Measurements from ENCODE around the gene MICOS13.
A peak's percentile ranks its signal among the peaks of the same experiment; 100 is the strongest.

Gene MICOS13

GRCh38 chr19:5718579-5719273 is 38.4 kb upstream of the MICOS13 start:
- Histone ChIP-seq H3K79me1 (ENCODE audit: low read length) (peaks cover 16% of the 10 kb centered on the region), H3K4me3 (ENCODE audit: low read length) (peak overlapping the region; percentile 98), H3K4me1 (ENCODE audit: control insufficient read depth, low read depth, low read length) (no peaks in the 10 kb centered on the region), H4K8ac (ENCODE audit: low read depth, low read length) (no peak overlapping the region), H3K23ac (ENCODE audit: low read length) (peak overlapping the region; percentile 6), H3K27me3 (ENCODE audit: insufficient read depth, low read length, poor library complexity) (no peaks in the 10 kb centered on the region), H2BK15ac (replicated peaks; ENCODE audit: low read depth) (no peak overlapping the region), H3K4me2 (ENCODE audit: low read length) (peak overlapping the region; percentile 85), H4K5ac (ENCODE audit: low read length) (no peak overlapping the region), H3K56ac (ENCODE audit: low read length) (peak overlapping the region; percentile 93), H3K18ac (ENCODE audit: low read length) (no peak overlapping the region), H2AK5ac (ENCODE audit: low read length) (no peak overlapping the region), H3K9ac (ENCODE audit: low read length) (peak overlapping the region; percentile 91), H3K27ac (ENCODE audit: low read depth, low read length) (peak overlapping the region; percentile 7), H3K79me2 (ENCODE audit: control insufficient read depth, insufficient read depth, low read length) (peaks cover 44% of the 10 kb centered on the region), H3K36me3 (ENCODE audit: control insufficient read depth, insufficient read depth, low read length) (no peaks in the 10 kb centered on the region), H2BK5ac (ENCODE audit: low read length) (no peak overlapping the region), H2BK120ac (ENCODE audit: low read depth, low read length) (no peak overlapping the region), H3K4ac (ENCODE audit: low read depth, low read length) (no peak overlapping the region)
- WGBS (ENCODE audit: extremely low coverage, insufficient coverage, low lambda C conversion rate), result no CpG with 5 or more reads among the region's 11 CpGs
- peak; percentile 84 for DNase-seq

GRCh38 chr19:5718037-5718578 is 37.8 kb upstream of the MICOS13 start:
- Histone ChIP-seq H3K4me1 (ENCODE audit: control insufficient read depth, low read depth, low read length) (no peaks in the 10 kb centered on the region), H2BK5ac (ENCODE audit: low read length) (no peak overlapping the region), H3K9ac (ENCODE audit: low read length) (peak overlapping the region; percentile 91), H3K36me3 (ENCODE audit: control insufficient read depth, insufficient read depth, low read length) (peaks cover under 1% of the 10 kb centered on the region), H3K18ac (ENCODE audit: low read length) (no peak overlapping the region), H3K79me2 (ENCODE audit: control insufficient read depth, insufficient read depth, low read length) (peaks cover 44% of the 10 kb centered on the region), H3K79me1 (ENCODE audit: low read length) (peaks cover 16% of the 10 kb centered on the region), H3K4me3 (ENCODE audit: low read length) (peak overlapping the region; percentile 98), H2BK120ac (ENCODE audit: low read depth, low read length) (no peak overlapping the region), H3K4me2 (ENCODE audit: low read length) (peak overlapping the region; percentile 85), H3K27me3 (ENCODE audit: insufficient read depth, low read length, poor library complexity) (no peaks in the 10 kb centered on the region), H3K4ac (ENCODE audit: low read depth, low read length) (no peak overlapping the region), H4K8ac (ENCODE audit: low read depth, low read length) (no peak overlapping the region), H3K23ac (ENCODE audit: low read length) (no peak overlapping the region), H2BK15ac (replicated peaks; ENCODE audit: low read depth) (no peak overlapping the region), H4K5ac (ENCODE audit: low read length) (no peak overlapping the region), H3K27ac (ENCODE audit: low read depth, low read length) (peak overlapping the region; percentile 7), H3K56ac (ENCODE audit: low read length) (peak overlapping the region; percentile 93), H2AK5ac (ENCODE audit: low read length) (no peak overlapping the region)
- no peak for DNase-seq
- no CpG with 5 or more reads among the region's 14 CpGs for WGBS (ENCODE audit: extremely low coverage, insufficient coverage, low lambda C conversion rate)

GRCh38 chr19:5717215-5717935 is 37.1 kb upstream of the MICOS13 start:
- no peak overlapping the region for H3K4me3 ChIP-seq (ENCODE audit: low read length)
- H3K18ac ChIP-seq (ENCODE audit: low read length), result no peak overlapping the region
- H3K4me2 ChIP-seq (ENCODE audit: low read length), result no peak overlapping the region
- H3K79me1 ChIP-seq (ENCODE audit: low read length), result peaks cover 17% of the 10 kb centered on the region
- no peak overlapping the region for H3K27ac ChIP-seq (ENCODE audit: low read depth, low read length)
- peaks cover 4% of the 10 kb centered on the region for H3K36me3 ChIP-seq (ENCODE audit: control insufficient read depth, insufficient read depth, low read length)
- H3K56ac ChIP-seq (ENCODE audit: low read length), result no peak overlapping the region
- peaks cover 44% of the 10 kb centered on the region for H3K79me2 ChIP-seq (ENCODE audit: control insufficient read depth, insufficient read depth, low read length)
- H4K5ac ChIP-seq (ENCODE audit: low read length), result no peak overlapping the region
- H3K4me1 ChIP-seq (ENCODE audit: control insufficient read depth, low read depth, low read length), result no peaks in the 10 kb centered on the region
- H3K27me3 ChIP-seq (ENCODE audit: insufficient read depth, low read length, poor library complexity), result no peaks in the 10 kb centered on the region
- H3K23ac ChIP-seq (ENCODE audit: low read length), result no peak overlapping the region
- no peak overlapping the region for H3K9ac ChIP-seq (ENCODE audit: low read length)
- no peak overlapping the region for H2BK15ac ChIP-seq (replicated peaks; ENCODE audit: low read depth)
- no peak overlapping the region for H2AK5ac ChIP-seq (ENCODE audit: low read length)
- no peak overlapping the region for H4K8ac ChIP-seq (ENCODE audit: low read depth, low read length)
- no peak for DNase-seq
- no peak overlapping the region for H2BK120ac ChIP-seq (ENCODE audit: low read depth, low read length)
- H3K4ac ChIP-seq (ENCODE audit: low read depth, low read length), result no peak overlapping the region
- no peak overlapping the region for H2BK5ac ChIP-seq (ENCODE audit: low read length)
- WGBS (ENCODE audit: extremely low coverage, insufficient coverage, low lambda C conversion rate), result no CpG with 5 or more reads among the region's 8 CpGs

GRCh38 chr19:5714816-5715215 is 34.5 kb upstream of the MICOS13 start:
- Histone ChIP-seq H3K27me3 (ENCODE audit: insufficient read depth, low read length, poor library complexity) (no peaks in the 10 kb centered on the region), H3K4ac (ENCODE audit: low read depth, low read length) (no peak overlapping the region), H3K36me3 (ENCODE audit: control insufficient read depth, insufficient read depth, low read length) (peaks cover 11% of the 10 kb centered on the region), H4K5ac (ENCODE audit: low read length) (no peak overlapping the region), H3K4me1 (ENCODE audit: control insufficient read depth, low read depth, low read length) (no peaks in the 10 kb centered on the region), H2BK5ac (ENCODE audit: low read length) (no peak overlapping the region), H3K4me3 (ENCODE audit: low read length) (no peak overlapping the region), H2BK120ac (ENCODE audit: low read depth, low read length) (no peak overlapping the region), H3K4me2 (ENCODE audit: low read length) (no peak overlapping the region), H3K27ac (ENCODE audit: low read depth, low read length) (no peak overlapping the region), H3K9ac (ENCODE audit: low read length) (no peak overlapping the region), H2AK5ac (ENCODE audit: low read length) (no peak overlapping the region), H4K8ac (ENCODE audit: low read depth, low read length) (no peak overlapping the region), H3K79me1 (ENCODE audit: low read length) (peaks cover 17% of the 10 kb centered on the region), H3K23ac (ENCODE audit: low read length) (no peak overlapping the region), H2BK15ac (replicated peaks; ENCODE audit: low read depth) (no peak overlapping the region), H3K18ac (ENCODE audit: low read length) (no peak overlapping the region), H3K56ac (ENCODE audit: low read length) (no peak overlapping the region), H3K79me2 (ENCODE audit: control insufficient read depth, insufficient read depth, low read length) (peaks cover 44% of the 10 kb centered on the region)
- no peak for DNase-seq
- WGBS (ENCODE audit: extremely low coverage, insufficient coverage, low lambda C conversion rate), result no CpG with 5 or more reads among the region's 10 CpGs

- Histone ChIP-seq H3K56ac (ENCODE audit: low read length) (no peak overlapping the region), H2AK5ac (ENCODE audit: low read length) (no peak overlapping the region), H3K27me3 (ENCODE audit: insufficient read depth, low read length, poor library complexity) (no peaks in the 10 kb centered on the region), H3K4me2 (ENCODE audit: low read length) (no peak overlapping the region), H3K4me1 (ENCODE audit: control insufficient read depth, low read depth, low read length) (no peaks in the 10 kb centered on the region), H3K9ac (ENCODE audit: low read length) (no peak overlapping the region), H3K27ac (ENCODE audit: low read depth, low read length) (no peak overlapping the region), H2BK120ac (ENCODE audit: low read depth, low read length) (no peak overlapping the region), H3K36me3 (ENCODE audit: control insufficient read depth, insufficient read depth, low read length) (peaks cover 11% of the 10 kb centered on the region), H3K4me3 (ENCODE audit: low read length) (no peak overlapping the region), H3K23ac (ENCODE audit: low read length) (no peak overlapping the region), H3K4ac (ENCODE audit: low read depth, low read length) (no peak overlapping the region), H2BK5ac (ENCODE audit: low read length) (no peak overlapping the region), H3K18ac (ENCODE audit: low read length) (no peak overlapping the region), H3K79me1 (ENCODE audit: low read length) (peaks cover 10% of the 10 kb centered on the region), H2BK15ac (replicated peaks; ENCODE audit: low read depth) (no peak overlapping the region), H4K8ac (ENCODE audit: low read depth, low read length) (no peak overlapping the region), H3K79me2 (ENCODE audit: control insufficient read depth, insufficient read depth, low read length) (peaks cover 28% of the 10 kb centered on the region), H4K5ac (ENCODE audit: low read length) (no peak overlapping the region)
- no peak for DNase-seq
- WGBS (ENCODE audit: extremely low coverage, insufficient coverage, low lambda C conversion rate), result no CpG with 5 or more reads among the region's 9 CpGs
Measured at GRCh38 chr19:5713228-5713627, 32.9 kb upstream of the MICOS13 start.
